ENCODE measurements around the gene NLGN4X. TPM values are rescaled to one million over a fixed set of nuclear protein-coding genes. Genes with fewer than 3 reads are reported as not detected.

Gene NLGN4X
- total RNA-seq, 2 donors from 2014 or later = 19.2 to 76.9 TPM

GRCh38 chrX:6257025-6257424 is 28.4 kb upstream of the NLGN4X start:
- Histone ChIP-seq H3K4me3 (ENCODE audit: low read length) (no peak overlapping the region), H3K9ac (ENCODE audit: extremely low read depth, low read length, poor library complexity, severe bottlenecking) (no peak overlapping the region), H3K4me1 (ENCODE audit: control insufficient read depth, insufficient read depth, low read length) (no peaks in the 10 kb centered on the region), H3K27ac (ENCODE audit: low read depth, low read length) (no peak overlapping the region), H3K36me3 (ENCODE audit: control insufficient read depth, insufficient read depth, low read length) (no peaks in the 10 kb centered on the region), H3K27me3 (ENCODE audit: control insufficient read depth, insufficient read depth, low read length, poor library complexity, severe bottlenecking) (no peaks in the 10 kb centered on the region), H3K9me3 (ENCODE audit: control insufficient read depth, low read length) (peaks cover 5% of the 10 kb centered on the region)
- Mint-ChIP-seq H3K9me3 (peaks cover 2% of the 10 kb centered on the region), H3K4me1 (peaks cover 11% of the 10 kb centered on the region), H3K27me3 (ENCODE audit: insufficient read depth) (peaks cover 9% of the 10 kb centered on the region), H3K27ac (no peak overlapping the region), H3K4me3 (no peak overlapping the region), H3K36me3 (ENCODE audit: low read depth) (no peaks in the 10 kb centered on the region)
- peak; percentile 49 for DNase-seq
- WGBS, 2 experiments (ENCODE audit: insufficient coverage in 1 of 2, insufficient read length in 1 of 2) = 64% methylated on average over 2 of the region's 3 CpGs; no CpG with 5 or more reads in 1 of the 2 experiments
- no peak for TF ChIP-seq CTCF (conservative IDR thresholded peaks at IDR 0.05)

GRCh38 chrX:6244666-6245065 is 16.0 kb upstream of the NLGN4X start:
- H3K9ac ChIP-seq (ENCODE audit: extremely low read depth, low read length, poor library complexity, severe bottlenecking) = no peak overlapping the region
- H3K9me3 ChIP-seq (ENCODE audit: control insufficient read depth, low read length) = peaks cover 7% of the 10 kb centered on the region
- H3K36me3 ChIP-seq (ENCODE audit: control insufficient read depth, insufficient read depth, low read length) = no peaks in the 10 kb centered on the region
- no peak overlapping the region for H3K27ac ChIP-seq (ENCODE audit: low read depth, low read length)
- H3K4me1 ChIP-seq (ENCODE audit: control insufficient read depth, insufficient read depth, low read length) = no peaks in the 10 kb centered on the region
- H3K27me3 Mint-ChIP-seq (ENCODE audit: insufficient read depth) = no peaks in the 10 kb centered on the region
- no peak overlapping the region for H3K4me3 Mint-ChIP-seq
- no peak overlapping the region for H3K4me3 ChIP-seq (ENCODE audit: low read length)
- TF ChIP-seq CTCF (conservative IDR thresholded peaks at IDR 0.05) = no peak
- DNase-seq = no peak
- peaks cover 8% of the 10 kb centered on the region for H3K9me3 Mint-ChIP-seq
- H3K27ac Mint-ChIP-seq = no peak overlapping the region
- H3K27me3 ChIP-seq (ENCODE audit: control insufficient read depth, insufficient read depth, low read length, poor library complexity, severe bottlenecking) = no peaks in the 10 kb centered on the region
- 92 to 100% methylated on average over 1 to 6 of the region's 6 CpGs for WGBS, 2 experiments (ENCODE audit: insufficient coverage in 1 of 2, insufficient read length in 1 of 2)
- H3K36me3 Mint-ChIP-seq (ENCODE audit: low read depth) = no peaks in the 10 kb centered on the region
- peaks cover 4% of the 10 kb centered on the region for H3K4me1 Mint-ChIP-seq

GRCh38 chrX:6238576-6238975 is 9.9 kb upstream of the NLGN4X start:
- H3K4me3 ChIP-seq (ENCODE audit: low read length) = no peak overlapping the region
- Mint-ChIP-seq H3K4me1 (no peaks in the 10 kb centered on the region), H3K9me3 (peaks cover 5% of the 10 kb centered on the region), H3K4me3 (no peak overlapping the region), H3K36me3 (ENCODE audit: low read depth) (no peaks in the 10 kb centered on the region), H3K27me3 (ENCODE audit: insufficient read depth) (no peaks in the 10 kb centered on the region), H3K27ac (no peak overlapping the region)
- H3K36me3 ChIP-seq (ENCODE audit: control insufficient read depth, insufficient read depth, low read length) = no peaks in the 10 kb centered on the region
- TF ChIP-seq CTCF (conservative IDR thresholded peaks at IDR 0.05) = no peak
- no peak overlapping the region for H3K27ac ChIP-seq (ENCODE audit: low read depth, low read length)
- WGBS, 2 experiments (ENCODE audit: insufficient coverage in 1 of 2, insufficient read length in 1 of 2) = 93% methylated on average over 3 of the region's 3 CpGs; no CpG with 5 or more reads in 1 of the 2 experiments
- DNase-seq = no peak
- peaks cover 4% of the 10 kb centered on the region for H3K9me3 ChIP-seq (ENCODE audit: control insufficient read depth, low read length)
- no peaks in the 10 kb centered on the region for H3K4me1 ChIP-seq (ENCODE audit: control insufficient read depth, insufficient read depth, low read length)
- H3K9ac ChIP-seq (ENCODE audit: extremely low read depth, low read length, poor library complexity, severe bottlenecking) = no peak overlapping the region
- H3K27me3 ChIP-seq (ENCODE audit: control insufficient read depth, insufficient read depth, low read length, poor library complexity, severe bottlenecking) = no peaks in the 10 kb centered on the region
